ENCODE results near the gene GNG5. TPM values are rescaled to one million over a fixed set of nuclear protein-coding genes. Genes with fewer than 3 reads are reported as not detected.

Gene GNG5
- total RNA-seq, result 100 to 1,000 TPM in 1 of 2 donors, 10 to 100 TPM in 1; 60.7 to 115 TPM
- 100 to 1,000 TPM; 207 to 263 TPM for polyA plus RNA-seq
- long read RNA-seq, donor 1, transcript GNG5-201 (3 exons, 920 nt), result major isoform, 200 of 201 reads
- long read RNA-seq, donor 1, partial matches to known transcripts, result 0 of 201 reads
- long read RNA-seq, donor 1, other reads (novel, unspliced or antisense), result 0 of 201 reads
- long read RNA-seq, donor 2, transcript GNG5-201 (3 exons, 920 nt), result major isoform, 98 of 99 reads
- long read RNA-seq, donor 2, partial matches to known transcripts, result 0 of 99 reads
- long read RNA-seq, donor 2, other reads (novel, unspliced or antisense), result 0 of 99 reads
- long read RNA-seq, donor 3, transcript GNG5-201 (3 exons, 920 nt), result major isoform, 119 of 127 reads
- long read RNA-seq, donor 3, partial matches to known transcripts, result 7 of 127 reads
- long read RNA-seq, donor 3, other reads (novel, unspliced or antisense), result 0 of 127 reads
- long read RNA-seq, donor 4, transcript GNG5-201 (3 exons, 920 nt), result major isoform, 91 of 97 reads
- long read RNA-seq, donor 4, partial matches to known transcripts, result 5 of 97 reads
- long read RNA-seq, donor 4, other reads (novel, unspliced or antisense), result 0 of 97 reads
- long read RNA-seq, donor 5, transcript GNG5-201 (3 exons, 920 nt), result major isoform, 200 of 214 reads
- long read RNA-seq, donor 5, partial matches to known transcripts, result 14 of 214 reads
- long read RNA-seq, donor 5, other reads (novel, unspliced or antisense), result 0 of 214 reads

DNA sequence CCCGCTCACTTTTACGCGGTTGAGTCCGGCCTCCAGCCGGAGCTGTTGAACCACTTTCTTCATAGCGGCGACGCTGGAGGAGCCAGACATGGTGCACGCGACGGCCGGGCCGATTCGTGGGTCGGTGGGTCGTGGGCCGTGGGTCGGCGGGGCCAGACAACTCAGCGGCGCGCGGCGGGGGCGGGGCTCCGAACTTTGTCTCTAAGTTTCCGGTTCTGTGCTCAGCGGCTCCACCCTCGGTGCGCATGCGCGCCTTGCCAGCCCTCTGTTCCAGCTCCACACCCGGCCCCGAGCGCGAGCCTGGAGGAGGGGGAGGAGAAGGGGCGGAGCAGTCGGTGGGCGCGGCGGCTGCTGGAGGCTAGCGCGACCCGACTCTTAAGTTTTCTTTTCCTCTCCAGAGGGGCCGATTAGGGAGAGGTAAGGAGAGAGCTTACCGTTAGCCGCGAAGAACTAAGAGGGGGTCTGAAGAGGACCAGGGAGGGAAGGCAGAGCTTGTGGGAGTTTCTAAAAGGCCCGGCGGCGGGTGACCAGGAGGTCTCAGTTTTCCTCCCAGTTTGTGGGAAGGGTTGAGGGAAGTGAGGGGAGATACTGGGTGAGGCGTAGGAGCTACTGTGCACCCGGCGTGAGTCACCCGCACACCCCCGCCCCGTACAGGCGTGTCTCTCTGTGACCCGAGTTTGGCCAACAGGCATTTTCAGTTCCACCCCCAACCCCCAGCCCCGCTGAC, at the start of gene GNG5, which contains the start of gene SPATA1:
TSS of gene GNG5 (minus strand) at position 580 of the 727 bp plus-strand sequence. CDS start at position 90, 490 bp downstream.
TSS of gene SPATA1 (plus strand) at position 385 of the 727 bp plus-strand sequence. CDS start 9,974 bp downstream, outside the sequence.
- peak within 1 kb of the TSS; percentile 61 to 94 for H3K9ac ChIP-seq (ENCODE audit: insufficient read depth in 1 of 2, low read length in 2 of 2)
- H3K4me1 ChIP-seq (ENCODE audit: control insufficient read depth in 5 of 5, insufficient read depth in 5 of 5, low read length in 5 of 5), result peaks cover 3 to 23% (median 13%) of the 10 kb centered on the region in 5 donors
- peaks cover 0 to 2% (median 0%) of the 10 kb centered on the region in 4 donors for H3K36me3 ChIP-seq (ENCODE audit: control insufficient read depth in 4 of 4, insufficient read depth in 4 of 4, low read length in 4 of 4)
- DNase-seq (peak; percentile 99), ATAC-seq (ENCODE audit: insufficient read depth, low FRiP score) (peak; percentile 94)
- no peaks in the 10 kb centered on the region for H3K9me3 ChIP-seq (ENCODE audit: control insufficient read depth in 4 of 4, insufficient read depth in 3 of 4, low read length in 3 of 4)
- WGBS, 2 donors, result 1% methylated on average over 60 of the region's 60 CpGs
- TF ChIP-seq, protein P1, sequence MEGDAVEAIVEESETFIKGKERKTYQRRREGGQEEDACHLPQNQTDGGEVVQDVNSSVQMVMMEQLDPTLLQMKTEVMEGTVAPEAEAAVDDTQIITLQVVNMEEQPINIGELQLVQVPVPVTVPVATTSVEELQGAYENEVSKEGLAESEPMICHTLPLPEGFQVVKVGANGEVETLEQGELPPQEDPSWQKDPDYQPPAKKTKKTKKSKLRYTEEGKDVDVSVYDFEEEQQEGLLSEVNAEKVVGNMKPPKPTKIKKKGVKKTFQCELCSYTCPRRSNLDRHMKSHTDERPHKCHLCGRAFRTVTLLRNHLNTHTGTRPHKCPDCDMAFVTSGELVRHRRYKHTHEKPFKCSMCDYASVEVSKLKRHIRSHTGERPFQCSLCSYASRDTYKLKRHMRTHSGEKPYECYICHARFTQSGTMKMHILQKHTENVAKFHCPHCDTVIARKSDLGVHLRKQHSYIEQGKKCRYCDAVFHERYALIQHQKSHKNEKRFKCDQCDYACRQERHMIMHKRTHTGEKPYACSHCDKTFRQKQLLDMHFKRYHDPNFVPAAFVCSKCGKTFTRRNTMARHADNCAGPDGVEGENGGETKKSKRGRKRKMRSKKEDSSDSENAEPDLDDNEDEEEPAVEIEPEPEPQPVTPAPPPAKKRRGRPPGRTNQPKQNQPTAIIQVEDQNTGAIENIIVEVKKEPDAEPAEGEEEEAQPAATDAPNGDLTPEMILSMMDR (IDR thresholded peaks at IDR 0.05; ENCODE audit: control extremely low read depth, extremely low read depth), result no peak
- H3K27me3 ChIP-seq (ENCODE audit: control insufficient read depth in 3 of 3, insufficient read depth in 3 of 3, low read length in 2 of 3), result no peaks in the 10 kb centered on the region
- H3K27ac ChIP-seq (ENCODE audit: low read depth in 1 of 2, low read length in 1 of 2), result peak within 1 kb of the TSS; percentile 98 to 99
- H3K4me3 ChIP-seq, result peak within 1 kb of the TSS; percentile 90

DNA sequence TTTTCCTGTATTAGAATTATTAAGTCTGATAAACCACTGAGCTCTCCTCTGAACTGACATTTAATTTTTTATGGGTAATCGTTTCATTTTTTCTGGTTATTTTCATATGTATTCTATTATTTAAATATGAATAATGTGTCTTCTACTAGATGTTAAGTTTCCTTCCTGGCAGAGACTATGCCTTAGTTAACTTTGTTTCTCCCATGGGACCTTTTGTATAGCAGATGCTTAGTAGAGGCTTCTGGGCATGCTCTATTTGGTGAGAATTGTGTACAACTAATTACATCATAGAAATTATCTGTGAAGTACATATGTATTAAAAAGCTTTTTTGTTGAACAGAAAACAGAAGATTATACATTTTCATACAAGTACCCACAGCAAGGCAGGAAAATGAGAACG, 44.4 kb upstream of the GNG5 start:
- no peak for DNase-seq
- H3K27me3 ChIP-seq (ENCODE audit: control insufficient read depth in 3 of 3, insufficient read depth in 3 of 3, low read length in 2 of 3), result no peaks in the 10 kb centered on the region
- H3K4me1 ChIP-seq (ENCODE audit: control insufficient read depth in 5 of 5, insufficient read depth in 5 of 5, low read length in 5 of 5), result no peaks in the 10 kb centered on the region
- H3K27ac ChIP-seq (ENCODE audit: low read depth in 1 of 2, low read length in 1 of 2), result no peak overlapping the region
- H3K4me3 ChIP-seq, result no peak overlapping the region
- H3K9me3 ChIP-seq (ENCODE audit: control insufficient read depth in 4 of 4, insufficient read depth in 3 of 4, low read length in 3 of 4), result no peaks in the 10 kb centered on the region
- TF ChIP-seq, protein P1 (IDR thresholded peaks at IDR 0.05; ENCODE audit: control extremely low read depth, extremely low read depth), result no peak
- WGBS, 2 donors, result 94 to 99% methylated on average over 2 of the region's 2 CpGs
- H3K36me3 ChIP-seq (ENCODE audit: control insufficient read depth in 4 of 4, insufficient read depth in 4 of 4, low read length in 4 of 4), result no peaks in the 10 kb centered on the region
- no peak overlapping the region for H3K9ac ChIP-seq (ENCODE audit: insufficient read depth in 1 of 2, low read length in 2 of 2)
- no peak for ATAC-seq (ENCODE audit: insufficient read depth, low FRiP score)

DNA sequence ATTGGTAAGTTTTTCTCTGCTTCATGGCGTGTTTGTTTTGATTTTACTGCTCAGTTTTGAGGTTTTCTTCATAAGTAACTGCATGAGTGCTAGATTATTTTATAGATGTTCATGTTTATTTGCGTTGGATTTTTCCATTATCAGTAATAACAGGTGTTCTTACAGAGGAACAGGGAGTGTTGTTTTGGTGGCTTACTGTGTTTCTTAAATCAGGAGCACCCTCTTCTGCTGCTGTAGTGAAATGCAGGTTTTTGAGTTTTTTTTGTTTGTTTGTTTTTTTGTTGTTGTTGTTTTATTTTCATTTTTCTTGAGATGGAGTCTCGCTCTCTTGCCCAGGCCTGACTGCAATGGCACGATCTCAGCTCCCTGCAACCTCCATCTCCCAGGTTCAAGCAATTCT, 35.3 kb upstream of the GNG5 start:
- peaks cover 0 to 9% (median 2%) of the 10 kb centered on the region in 4 donors for H3K36me3 ChIP-seq (ENCODE audit: control insufficient read depth in 4 of 4, insufficient read depth in 4 of 4, low read length in 4 of 4)
- 83 to 90% methylated on average over 4 of the region's 4 CpGs for WGBS, 2 donors
- H3K9me3 ChIP-seq (ENCODE audit: control insufficient read depth in 4 of 4, insufficient read depth in 3 of 4, low read length in 3 of 4), result no peaks in the 10 kb centered on the region
- no peak for DNase-seq
- H3K9ac ChIP-seq (ENCODE audit: insufficient read depth in 1 of 2, low read length in 2 of 2), result no peak overlapping the region
- no peak overlapping the region for H3K4me3 ChIP-seq
- no peak overlapping the region for H3K27ac ChIP-seq (ENCODE audit: low read depth in 1 of 2, low read length in 1 of 2)
- TF ChIP-seq, protein P1 (IDR thresholded peaks at IDR 0.05; ENCODE audit: control extremely low read depth, extremely low read depth), result no peak
- ATAC-seq (ENCODE audit: insufficient read depth, low FRiP score), result no peak
- H3K27me3 ChIP-seq (ENCODE audit: control insufficient read depth in 3 of 3, insufficient read depth in 3 of 3, low read length in 2 of 3), result no peaks in the 10 kb centered on the region
- no peaks in the 10 kb centered on the region for H3K4me1 ChIP-seq (ENCODE audit: control insufficient read depth in 5 of 5, insufficient read depth in 5 of 5, low read length in 5 of 5)

Data from lung (tissue), 16 donors.